Heart left ventricle (tissue), 16 donors: ENCODE results near the gene C14orf93. TPM values are rescaled to one million over a fixed set of nuclear protein-coding genes. Genes with fewer than 3 reads are reported as not detected.
A peak's percentile ranks its signal among the peaks of the same experiment; 100 is the strongest.

Experiments used
- ATAC-seq, 4 donors: fragments of 200-7000 bp; cut with Tn5 transposase; one replicate each; pipeline ENCODE4 v1.9.1; 2020 to 2022; ENCODE audit warnings: moderate library complexity in 4 of 4, mild to moderate bottlenecking in 3 of 4, moderate number of reproducible peaks in 1 of 4
- DNase-seq, 5 donors: peaks; one replicate each; pipeline ENCODE4 v3.0.0-alpha.2; 2020
- H3K27ac ChIP-seq, 12 donors: fragments of 200-600 bp; sonication (generic) in 4 of 12; one replicate each; pipeline versions ENCODE4 v1.5.0 to v1.8.0; 2016 to 2022; ENCODE audit warnings: mild to moderate bottlenecking in 2 of 12
- H3K27me3 ChIP-seq, 9 donors: fragments of 200-600 bp; sonication (generic) in 2 of 9; one replicate each; pipeline versions ENCODE4 v1.5.1 to v1.8.0; 2016 to 2022; ENCODE audit warnings: mild to moderate bottlenecking in 3 of 9
- H3K36me3 ChIP-seq, 9 donors: fragments of 200-600 bp; sonication (generic) in 2 of 9; one replicate each; pipeline versions ENCODE4 v1.5.0 to v1.8.0; 2018 to 2022; ENCODE audit warnings: mild to moderate bottlenecking in 2 of 9
- H3K4me1 ChIP-seq, 12 donors: fragments of 200-600 bp; sonication (generic) in 4 of 12; one replicate each; pipeline versions ENCODE4 v1.5.0 to v1.8.0; 2016 to 2022; ENCODE audit warnings: mild to moderate bottlenecking in 3 of 12
- H3K4me3 ChIP-seq, 12 donors: fragments of 200-600 bp; sonication (generic) in 4 of 12; one replicate each; pipeline versions ENCODE4 v1.5.0 to v1.8.0; 2017 to 2022; ENCODE audit warnings: mild to moderate bottlenecking in 9 of 12, moderate library complexity in 4 of 12
- H3K9me3 ChIP-seq, 12 donors: fragments of 200-600 bp; sonication (generic) in 4 of 12; one replicate each; pipeline versions ENCODE4 v1.5.0 to v1.8.0; 2016 to 2022; ENCODE audit warnings: mild to moderate bottlenecking in 1 of 12
- POLR2A ChIP-seq, 2 donors: fragments of 450-650 bp; IDR thresholded peaks; one replicate each; pipeline ENCODE4 v1.6.1; 2017; ENCODE audit warnings: antibody characterized with exemption in 2 of 2, mild to moderate bottlenecking in 2 of 2, moderate library complexity in 2 of 2
- WGBS, 4 donors: extraction: QIAGEN DNeasy Blood & Tissue Kit in 2 of 4; methylation state at CpG; one replicate each; pipeline versions ENCODE4 v1.1.5 to v1.1.7; 2013 to 2018; 5-methylcytosine and 5-hydroxymethylcytosine counted together
- intact Hi-C, 10 donors: fragments of 100-400 bp; cut with DNase I; formaldehyde crosslinking; loops; one replicate each; pipeline versions ENCODE4 v1.11.1 to v1.14.2; 2022
- polyA plus RNA-seq, 2 donors: library from polyadenylated mRNA; stranded (reverse); fragments of 200-250 nt; gene quantifications; one replicate each; pipeline ENCODE4 v1.2.3, GENCODE V29; 2013
- total RNA-seq, 9 donors: library from RNA; depleted of rRNA in 2 of 9; stranded (reverse); fragments of >200 nt in 2 of 9; fragmentation: NEBNext Ultra II Directional in 3 of 9; extraction: Animal tissue kit (Norgen Biotek cat#: 25700) in 3 of 9; gene quantifications; one replicate each; pipeline versions ENCODE4 v1.1.0 to v1.2.4, GENCODE V29; 2016 to 2023
- TF ChIP-seq, protein P1 (sequence below), 12 donors: fragments of 200-600 bp; sonication (generic) in 4 of 12; IDR thresholded peaks; one replicate each; pipeline versions ENCODE4 v1.5.0 to v1.8.0; 2018 to 2022; ENCODE audit warnings: antibody characterized with exemption in 12 of 12, mild to moderate bottlenecking in 5 of 12
- donor health status: ischemic (EF 13 %, LVEDD 7.1; RV severe dilation, severe dysfunction).
- donor health status: healthy with polysubstance abuse.
- donor health status: DM: no; HTN: yes; CAD: no.
- donor health status: DM: no; HTN: no; CAD: no.
- donor health status: ischemic (EF 25% LVEDD 6.9; RV normal size, moderate dysfunction).
- donor health status: ischemic (EF 25% LVEDD 5.7; RV mildly dilated, moderate dysfunction).
- donor health status: healthy.
- donor health status: DM: yes; HTN: yes; CAD: no.
- donor health status: ischemic (EF 35%, LVEDD 5.7; RV mildly dilated, moderate dysfunction).
- donor health status: nonischemic (EF 11% LVEDD 7.7; RV severe dilation, severe dysfunction).
- donor health status: DM: yes; HTN: yes; CAD: no.
- donor health status: PGD.
- donor health status: ischemic (EF 29% LVEDD 5.4; RV normal size, mild dysfunction).
- donor health status: nonischemic (EF 23%, LVEDD 6.1; RV moderate dilation, normal function).

Gene C14orf93
- total and polyA plus RNA-seq, 11 donors = 3.4 to 7.6 (median 5.4) TPM

DNA sequence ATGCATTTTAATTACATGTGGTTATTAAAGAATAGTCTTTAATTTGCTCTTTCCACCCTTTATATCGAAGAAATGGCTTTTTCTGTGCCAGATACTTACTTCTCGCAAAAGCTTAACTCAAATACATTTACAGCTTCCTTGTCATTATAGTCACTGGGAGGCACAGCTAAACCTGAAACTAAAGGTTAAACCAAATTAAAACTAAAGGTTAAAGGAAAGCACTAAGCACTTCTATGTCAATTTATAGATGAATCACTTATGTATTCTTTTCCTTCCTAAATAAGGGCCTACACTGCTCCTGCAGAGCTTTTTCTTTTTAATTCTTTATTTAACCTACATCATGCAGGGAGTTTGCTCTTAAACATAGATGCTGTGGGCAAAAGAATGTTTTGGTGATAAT is 9.1 kb downstream of the C14orf93 start:
- Histone ChIP-seq H3K27me3 (no peaks in the 10 kb centered on the region), H3K36me3 (peaks cover 0 to 10% (median 0%) of the 10 kb centered on the region in 9 donors), H3K9me3 (no peaks in the 10 kb centered on the region), H3K27ac (no peak overlapping the region), H3K4me1 (peaks cover 0 to 18% (median 3%) of the 10 kb centered on the region in 12 donors), H3K4me3 (no peak overlapping the region)
- ATAC-seq (no peak), DNase-seq (no peak)
- intact Hi-C loops = no loop called here
- 97 to 100% (median 98%) methylated on average over 2 of the region's 2 CpGs for WGBS, 4 donors
- TF ChIP-seq, protein P1, sequence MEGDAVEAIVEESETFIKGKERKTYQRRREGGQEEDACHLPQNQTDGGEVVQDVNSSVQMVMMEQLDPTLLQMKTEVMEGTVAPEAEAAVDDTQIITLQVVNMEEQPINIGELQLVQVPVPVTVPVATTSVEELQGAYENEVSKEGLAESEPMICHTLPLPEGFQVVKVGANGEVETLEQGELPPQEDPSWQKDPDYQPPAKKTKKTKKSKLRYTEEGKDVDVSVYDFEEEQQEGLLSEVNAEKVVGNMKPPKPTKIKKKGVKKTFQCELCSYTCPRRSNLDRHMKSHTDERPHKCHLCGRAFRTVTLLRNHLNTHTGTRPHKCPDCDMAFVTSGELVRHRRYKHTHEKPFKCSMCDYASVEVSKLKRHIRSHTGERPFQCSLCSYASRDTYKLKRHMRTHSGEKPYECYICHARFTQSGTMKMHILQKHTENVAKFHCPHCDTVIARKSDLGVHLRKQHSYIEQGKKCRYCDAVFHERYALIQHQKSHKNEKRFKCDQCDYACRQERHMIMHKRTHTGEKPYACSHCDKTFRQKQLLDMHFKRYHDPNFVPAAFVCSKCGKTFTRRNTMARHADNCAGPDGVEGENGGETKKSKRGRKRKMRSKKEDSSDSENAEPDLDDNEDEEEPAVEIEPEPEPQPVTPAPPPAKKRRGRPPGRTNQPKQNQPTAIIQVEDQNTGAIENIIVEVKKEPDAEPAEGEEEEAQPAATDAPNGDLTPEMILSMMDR (IDR thresholded peaks at IDR 0.05) = no peak
- TF ChIP-seq POLR2A (IDR thresholded peaks at IDR 0.05) = no peak

DNA sequence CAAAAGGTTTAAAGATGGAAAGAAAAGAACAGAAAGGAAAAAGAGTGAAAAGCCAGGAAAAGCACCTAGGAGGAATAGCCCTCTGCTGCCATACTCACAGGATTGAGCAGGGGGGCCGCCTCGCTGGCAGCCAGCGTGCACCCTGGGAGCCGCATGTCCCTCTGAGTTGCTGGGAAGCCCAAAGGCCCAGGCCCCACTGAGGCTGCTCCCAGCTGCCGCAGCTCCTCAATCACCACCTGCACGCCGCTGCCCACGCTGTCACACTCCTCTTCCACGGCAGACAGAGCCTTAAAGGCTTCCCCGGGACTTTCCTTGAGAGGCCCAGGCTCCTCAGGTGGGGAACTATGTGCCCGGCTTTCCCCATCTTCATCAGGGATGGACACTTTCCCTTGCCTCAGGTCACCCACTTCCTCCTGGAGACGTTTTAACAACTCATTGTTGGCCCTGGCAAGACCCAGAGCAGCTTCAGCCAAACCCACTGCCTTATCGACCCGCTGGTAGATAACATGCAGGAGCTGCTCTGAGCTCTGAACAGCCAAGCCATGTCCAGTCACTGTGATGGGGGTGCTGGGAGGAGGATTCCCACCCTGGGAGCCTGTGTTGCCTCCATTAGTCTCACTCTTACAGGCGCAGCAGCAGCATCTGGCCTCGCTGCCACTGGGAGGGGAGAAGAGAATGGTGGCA is 11.5 kb downstream of the C14orf93 start:
- intact Hi-C loops = no loop called here
- H3K36me3 ChIP-seq = peaks cover 0 to 16% (median 0%) of the 10 kb centered on the region in 9 donors
- 70 to 73% (median 72%) methylated on average over 15 to 16 of the region's 16 CpGs for WGBS, 4 donors
- peaks cover 0 to 25% (median 3%) of the 10 kb centered on the region in 12 donors for H3K4me1 ChIP-seq
- DNase-seq (no peak), ATAC-seq (peak; percentile 23 to 74 (median 36))
- H3K27me3 ChIP-seq = no peaks in the 10 kb centered on the region
- TF ChIP-seq, protein P1 (IDR thresholded peaks at IDR 0.05) = no peak
- TF ChIP-seq POLR2A (IDR thresholded peaks at IDR 0.05) = no peak
- no peak overlapping the region for H3K27ac ChIP-seq
- no peak overlapping the region for H3K4me3 ChIP-seq
- H3K9me3 ChIP-seq = no peaks in the 10 kb centered on the region

DNA sequence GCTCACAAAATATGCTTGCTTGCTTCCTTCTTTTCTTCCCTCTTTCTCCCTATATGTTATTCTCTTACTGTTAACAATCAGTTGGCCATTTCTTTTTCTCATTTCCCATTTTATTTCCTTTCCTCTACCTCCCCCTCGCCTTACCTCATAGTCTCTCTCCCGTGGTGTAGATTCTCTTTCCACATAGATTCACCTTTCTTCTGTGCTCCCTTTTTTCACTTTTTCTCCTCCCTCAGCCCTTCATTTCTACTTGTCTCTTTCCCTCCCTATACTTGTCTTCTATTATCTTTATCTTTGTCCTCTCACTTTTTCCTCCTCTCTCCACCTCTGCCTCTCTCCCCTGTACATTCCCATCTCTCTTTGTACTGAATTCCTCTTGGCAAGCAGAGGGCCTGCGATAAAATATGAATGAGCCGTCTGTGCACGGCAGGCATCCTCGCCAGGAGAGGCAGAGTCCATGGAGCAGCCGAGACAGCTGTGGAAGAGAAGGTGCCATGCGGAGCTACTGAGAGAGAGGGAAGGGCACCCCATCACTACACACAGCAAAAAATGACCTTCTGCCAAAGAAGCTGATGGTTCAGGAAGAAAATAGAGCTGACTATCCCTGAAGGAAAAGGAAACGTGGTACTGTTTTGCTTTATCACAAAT is 12.1 kb downstream of the C14orf93 start:
- Histone ChIP-seq H3K4me1 (peaks cover 0 to 25% (median 3%) of the 10 kb centered on the region in 12 donors), H3K4me3 (no peak overlapping the region), H3K9me3 (no peaks in the 10 kb centered on the region), H3K27ac (no peak overlapping the region), H3K27me3 (no peaks in the 10 kb centered on the region), H3K36me3 (peaks cover 0 to 21% (median 0%) of the 10 kb centered on the region in 9 donors)
- peak in 1 of 4 donors; percentile 26 for ATAC-seq
- intact Hi-C loops = no loop called here
- TF ChIP-seq, protein P1 (IDR thresholded peaks at IDR 0.05) = no peak
- TF ChIP-seq POLR2A (IDR thresholded peaks at IDR 0.05) = no peak
- WGBS, 4 donors = 48 to 60% (median 52%) methylated on average over 9 of the region's 9 CpGs
- DNase-seq = no peak
